Heart left ventricle (tissue), 13 donors: ENCODE measurements around the gene EME1.

ENCODE experiments used
- POLR2A ChIP-seq, 2 donors: fragments of 450-650 bp; IDR thresholded peaks; one replicate each; pipeline ENCODE4 v1.6.1; 2017; ENCODE audit warnings: antibody characterized with exemption in 2 of 2, mild to moderate bottlenecking in 2 of 2, moderate library complexity in 2 of 2
- TF ChIP-seq, protein P1 (sequence below), 12 donors: fragments of 200-600 bp; sonication (generic) in 4 of 12; IDR thresholded peaks; one replicate each; pipeline versions ENCODE4 v1.5.0 to v1.8.0; 2018 to 2022; ENCODE audit warnings: antibody characterized with exemption in 12 of 12, mild to moderate bottlenecking in 5 of 12
- donor health status: ischemic (EF 13 %, LVEDD 7.1; RV severe dilation, severe dysfunction).
- donor health status: DM: no; HTN: yes; CAD: no.
- donor health status: DM: no; HTN: no; CAD: no.
- donor health status: ischemic (EF 25% LVEDD 6.9; RV normal size, moderate dysfunction).
- donor health status: ischemic (EF 25% LVEDD 5.7; RV mildly dilated, moderate dysfunction).
- donor health status: ischemic (EF 35%, LVEDD 5.7; RV mildly dilated, moderate dysfunction).
- donor health status: nonischemic (EF 11% LVEDD 7.7; RV severe dilation, severe dysfunction).
- donor health status: DM: yes; HTN: yes; CAD: no.
- donor health status: PGD.
- donor health status: ischemic (EF 29% LVEDD 5.4; RV normal size, mild dysfunction).
- donor health status: nonischemic (EF 23%, LVEDD 6.1; RV moderate dilation, normal function).

DNA sequence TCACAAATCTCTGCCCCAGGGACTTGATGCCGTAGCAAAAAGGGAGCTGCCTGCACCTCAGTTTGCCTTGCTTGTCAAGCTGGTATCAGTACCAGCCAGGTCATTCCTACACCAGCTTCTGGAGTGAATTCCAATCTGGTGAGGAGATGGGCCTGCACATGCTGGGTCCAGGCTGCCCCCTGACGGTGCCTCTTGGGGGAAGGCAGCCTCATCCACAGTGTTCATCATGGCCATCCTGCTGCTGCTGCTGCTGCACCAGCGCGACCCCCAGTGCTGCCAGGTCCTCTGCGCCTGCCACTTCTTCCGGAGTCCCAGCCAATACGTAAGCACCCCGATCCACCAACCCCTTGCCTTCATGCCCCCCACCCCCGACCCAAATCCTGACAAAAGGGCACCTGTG, 8.3 kb upstream of the EME1 start:
- TF ChIP-seq, protein P1, sequence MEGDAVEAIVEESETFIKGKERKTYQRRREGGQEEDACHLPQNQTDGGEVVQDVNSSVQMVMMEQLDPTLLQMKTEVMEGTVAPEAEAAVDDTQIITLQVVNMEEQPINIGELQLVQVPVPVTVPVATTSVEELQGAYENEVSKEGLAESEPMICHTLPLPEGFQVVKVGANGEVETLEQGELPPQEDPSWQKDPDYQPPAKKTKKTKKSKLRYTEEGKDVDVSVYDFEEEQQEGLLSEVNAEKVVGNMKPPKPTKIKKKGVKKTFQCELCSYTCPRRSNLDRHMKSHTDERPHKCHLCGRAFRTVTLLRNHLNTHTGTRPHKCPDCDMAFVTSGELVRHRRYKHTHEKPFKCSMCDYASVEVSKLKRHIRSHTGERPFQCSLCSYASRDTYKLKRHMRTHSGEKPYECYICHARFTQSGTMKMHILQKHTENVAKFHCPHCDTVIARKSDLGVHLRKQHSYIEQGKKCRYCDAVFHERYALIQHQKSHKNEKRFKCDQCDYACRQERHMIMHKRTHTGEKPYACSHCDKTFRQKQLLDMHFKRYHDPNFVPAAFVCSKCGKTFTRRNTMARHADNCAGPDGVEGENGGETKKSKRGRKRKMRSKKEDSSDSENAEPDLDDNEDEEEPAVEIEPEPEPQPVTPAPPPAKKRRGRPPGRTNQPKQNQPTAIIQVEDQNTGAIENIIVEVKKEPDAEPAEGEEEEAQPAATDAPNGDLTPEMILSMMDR (IDR thresholded peaks at IDR 0.05) = no peak
- TF ChIP-seq POLR2A (IDR thresholded peaks at IDR 0.05) = no peak
